CD14-positive monocyte (primary cell): ENCODE data around the gene AGAP1. TPM values are rescaled to one million over a fixed set of nuclear protein-coding genes. Genes with fewer than 3 reads are reported as not detected.

Experiments
- DNase-seq, 3 donors: peaks; one replicate each; pipeline ENCODE4 v3.0.0-alpha.2; 2011 to 2022
- H2AFZ ChIP-seq: 2 replicates; pipeline ENCODE4 v1.6.0; 2012; ENCODE audit warnings: mild to moderate bottlenecking, low read depth, low read length, inconsistent platforms; ENCODE audit not compliant: insufficient read depth, poor library complexity, severe bottlenecking
- H3K27ac ChIP-seq, 2 donors: 1 replicate in 1 of 2; 2 replicates in 1 of 2; pipeline ENCODE4 v1.5.1; 2012 to 2013; ENCODE audit warnings: low read length in 2 of 2, control low read depth in 1 of 2, inconsistent platforms in 1 of 2, low read depth in 1 of 2, mild to moderate bottlenecking in 1 of 2
- H3K27me3 ChIP-seq, 2 donors: one replicate each; pipeline versions ENCODE4 v1.6.0 to v1.6.1; 2011 to 2013; ENCODE audit warnings: low read length in 2 of 2; ENCODE audit not compliant: control insufficient read depth in 2 of 2, insufficient read depth in 2 of 2
- H3K36me3 ChIP-seq, 2 donors: replicated peaks in 1 of 2; 1 replicate in 1 of 2; 2 replicates in 1 of 2; pipeline versions ENCODE4 v1.5.1 to v1.6.1; 2012 to 2013; ENCODE audit warnings: low read length in 2 of 2, control low read depth in 1 of 2, inconsistent platforms in 1 of 2, mild to moderate bottlenecking in 1 of 2; ENCODE audit not compliant: insufficient read depth in 2 of 2, control insufficient read depth in 1 of 2
- H3K4me1 ChIP-seq, 2 donors: 1 replicate in 1 of 2; 2 replicates in 1 of 2; pipeline versions ENCODE4 v1.5.1 to v1.6.1; 2012 to 2013; ENCODE audit warnings: low read length in 2 of 2, control low read depth in 1 of 2, inconsistent platforms in 1 of 2, mild to moderate bottlenecking in 1 of 2, moderate library complexity in 1 of 2; ENCODE audit not compliant: insufficient read depth in 2 of 2, control insufficient read depth in 1 of 2
- H3K4me2 ChIP-seq: replicated peaks from 2 replicates; pipeline ENCODE3; 2012; ENCODE audit warnings: low read length, moderate library complexity, mild to moderate bottlenecking; ENCODE audit not compliant: poor library complexity, severe bottlenecking; ENCODE audit errors: extremely low read depth
- H3K4me3 ChIP-seq, 3 experiments: fragments of 200-600 bp in 1 of 3; sonication (generic) in 1 of 3; replicated peaks in 1 of 3; 1 replicate in 2 of 3; 2 replicates in 1 of 3; pipeline ENCODE4 v1.5.1; 2011 to 2013; ENCODE audit warnings: low read length in 3 of 3, mild to moderate bottlenecking in 3 of 3, control low read depth in 2 of 3, low read depth in 2 of 3, inconsistent platforms in 1 of 3, moderate library complexity in 1 of 3
- H3K79me2 ChIP-seq: 2 replicates; pipeline ENCODE4 v1.6.0; 2012; ENCODE audit warnings: mild to moderate bottlenecking, control low read depth, inconsistent platforms, low read length, moderate library complexity; ENCODE audit not compliant: insufficient read depth
- H3K9ac ChIP-seq: 2 replicates; pipeline ENCODE4 v1.6.0; 2017; ENCODE audit warnings: low read length, mild to moderate bottlenecking; ENCODE audit not compliant: insufficient read depth, poor library complexity, severe bottlenecking
- H3K9me3 ChIP-seq, 2 donors: replicated peaks in 1 of 2; 1 replicate in 1 of 2; 2 replicates in 1 of 2; pipeline versions ENCODE4 v1.5.1 to v1.6.1; 2012 to 2013; ENCODE audit warnings: low read length in 2 of 2, control low read depth in 1 of 2; ENCODE audit not compliant: control insufficient read depth in 1 of 2, insufficient read depth in 1 of 2
- H4K20me1 ChIP-seq: 2 replicates; pipeline ENCODE4 v1.6.0; 2012; ENCODE audit warnings: mild to moderate bottlenecking, low read length, control low read depth, moderate library complexity; ENCODE audit not compliant: insufficient read depth
- H3K27ac Mint-ChIP-seq, 7 donors: one replicate each; pipeline ENCODE4 v1.8.0; 2020; ENCODE audit warnings: mild to moderate bottlenecking in 7 of 7, mixed read lengths in 7 of 7, moderate library complexity in 6 of 7, inconsistent platforms in 2 of 7
- H3K27me3 Mint-ChIP-seq, 3 donors: one replicate each; pipeline ENCODE4 v1.8.0; 2021 to 2022; ENCODE audit warnings: low read depth in 3 of 3, mild to moderate bottlenecking in 3 of 3, mixed read lengths in 3 of 3, moderate library complexity in 3 of 3, inconsistent platforms in 1 of 3
- H3K36me3 Mint-ChIP-seq, 2 donors: one replicate each; pipeline ENCODE4 v1.8.0; 2020; ENCODE audit warnings: mixed read lengths in 2 of 2, inconsistent platforms in 1 of 2, mild to moderate bottlenecking in 1 of 2
- H3K4me1 Mint-ChIP-seq: one replicate; pipeline ENCODE4 v1.8.0; 2020; ENCODE audit warnings: mild to moderate bottlenecking, mixed read lengths
- H3K4me3 Mint-ChIP-seq, 2 donors: one replicate each; pipeline ENCODE4 v1.8.0; 2020; ENCODE audit warnings: mild to moderate bottlenecking in 2 of 2, mixed read lengths in 2 of 2, moderate library complexity in 1 of 2
- H3K9me3 Mint-ChIP-seq, 7 donors: one replicate each; pipeline ENCODE4 v1.8.0; 2020 to 2022; ENCODE audit warnings: mixed read lengths in 7 of 7, mild to moderate bottlenecking in 6 of 7, moderate library complexity in 6 of 7, inconsistent platforms in 2 of 7
- WGBS: methylation state at CpG from one replicate; pipeline ENCODE4 v1.1.5; 2013; ENCODE audit warnings: missing lambda C conversion rate; ENCODE audit not compliant: insufficient coverage; 5-methylcytosine and 5-hydroxymethylcytosine counted together
- intact Hi-C, 2 donors: fragments of 100-400 bp; cut with micrococcal nuclease; formaldehyde crosslinking; loops; one replicate each; pipeline versions ENCODE4 v1.15.0 to v1.15.1; 2023
- polyA plus RNA-seq, 3 donors: library from polyadenylated mRNA; depleted of rRNA in 1 of 3; unstranded in 2 of 3; stranded (reverse) in 1 of 3; fragments of 300-500 nt in 2 of 3; fragments of >200 nt in 1 of 3; fragmentation: Illumina TruSeq in 2 of 3; gene quantifications; 1 replicate in 2 of 3; 2 replicates in 1 of 3; pipeline ENCODE4 v1.2.3, GENCODE V29; 2012 to 2021
- TF ChIP-seq, protein P1 (sequence below): fragments of 200-600 bp; IDR thresholded peaks from one replicate; pipeline ENCODE4 v1.8.0; 2022; ENCODE audit warnings: antibody characterized with exemption, mild to moderate bottlenecking

AGAP1 gene
- polyA plus RNA-seq, 3 donors = 0.12 TPM; not detected in 2

DNA sequence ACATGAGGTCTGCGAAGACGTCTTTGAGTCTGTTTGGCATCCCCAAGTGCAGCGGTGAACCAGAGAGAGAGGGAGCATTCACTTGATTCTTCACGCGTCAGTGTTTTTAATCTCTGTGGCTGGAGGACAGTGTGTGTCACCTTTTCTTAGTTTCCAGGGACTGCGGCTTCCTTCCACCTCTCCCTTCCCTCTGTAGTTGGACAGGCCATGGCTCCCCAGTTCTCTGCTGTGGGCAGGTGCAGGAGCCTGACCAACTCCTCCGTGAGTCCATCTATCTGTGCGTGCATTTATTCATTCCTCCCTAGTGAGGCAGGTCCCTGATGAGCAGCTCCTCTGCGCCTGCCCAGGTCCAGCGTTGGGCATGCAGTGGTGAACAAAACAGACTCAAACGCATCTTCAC is 42.9 kb downstream of the AGAP1 start:
- intact Hi-C loops = no loop called here
- H3K9ac ChIP-seq = no peak overlapping the region
- H3K4me1 ChIP-seq = no peaks in the 10 kb centered on the region
- no peak overlapping the region for H3K27ac ChIP-seq
- no peaks in the 10 kb centered on the region for H3K79me2 ChIP-seq
- no peaks in the 10 kb centered on the region for H3K27me3 ChIP-seq
- no peaks in the 10 kb centered on the region for H3K4me1 Mint-ChIP-seq
- H3K9me3 ChIP-seq = no peaks in the 10 kb centered on the region
- DNase-seq = no peak
- no peak overlapping the region for H3K4me2 ChIP-seq
- no peaks in the 10 kb centered on the region for H3K36me3 ChIP-seq
- TF ChIP-seq, protein P1, sequence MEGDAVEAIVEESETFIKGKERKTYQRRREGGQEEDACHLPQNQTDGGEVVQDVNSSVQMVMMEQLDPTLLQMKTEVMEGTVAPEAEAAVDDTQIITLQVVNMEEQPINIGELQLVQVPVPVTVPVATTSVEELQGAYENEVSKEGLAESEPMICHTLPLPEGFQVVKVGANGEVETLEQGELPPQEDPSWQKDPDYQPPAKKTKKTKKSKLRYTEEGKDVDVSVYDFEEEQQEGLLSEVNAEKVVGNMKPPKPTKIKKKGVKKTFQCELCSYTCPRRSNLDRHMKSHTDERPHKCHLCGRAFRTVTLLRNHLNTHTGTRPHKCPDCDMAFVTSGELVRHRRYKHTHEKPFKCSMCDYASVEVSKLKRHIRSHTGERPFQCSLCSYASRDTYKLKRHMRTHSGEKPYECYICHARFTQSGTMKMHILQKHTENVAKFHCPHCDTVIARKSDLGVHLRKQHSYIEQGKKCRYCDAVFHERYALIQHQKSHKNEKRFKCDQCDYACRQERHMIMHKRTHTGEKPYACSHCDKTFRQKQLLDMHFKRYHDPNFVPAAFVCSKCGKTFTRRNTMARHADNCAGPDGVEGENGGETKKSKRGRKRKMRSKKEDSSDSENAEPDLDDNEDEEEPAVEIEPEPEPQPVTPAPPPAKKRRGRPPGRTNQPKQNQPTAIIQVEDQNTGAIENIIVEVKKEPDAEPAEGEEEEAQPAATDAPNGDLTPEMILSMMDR = no peak
- no peak overlapping the region for H3K27ac Mint-ChIP-seq
- H4K20me1 ChIP-seq = no peaks in the 10 kb centered on the region
- peaks cover 0 to 1% (median 0%) of the 10 kb centered on the region in 7 donors for H3K9me3 Mint-ChIP-seq
- H2AFZ ChIP-seq = no peak overlapping the region
- WGBS = 95% methylated on average over 6 of the region's 11 CpGs
- H3K27me3 Mint-ChIP-seq = peaks cover 5 to 17% (median 12%) of the 10 kb centered on the region in 3 donors
- no peaks in the 10 kb centered on the region for H3K36me3 Mint-ChIP-seq
- H3K4me3 Mint-ChIP-seq = no peak overlapping the region
- no peak overlapping the region for H3K4me3 ChIP-seq

GRCh38 chr2:235537186-235537585 is 43.3 kb downstream of the AGAP1 start:
- Histone ChIP-seq H3K4me2 (no peak overlapping the region), H3K79me2 (no peaks in the 10 kb centered on the region), H3K27me3 (no peaks in the 10 kb centered on the region), H3K9me3 (no peaks in the 10 kb centered on the region), H3K4me3 (no peak overlapping the region), H4K20me1 (no peaks in the 10 kb centered on the region), H2AFZ (no peak overlapping the region), H3K4me1 (no peaks in the 10 kb centered on the region), H3K36me3 (no peaks in the 10 kb centered on the region), H3K9ac (no peak overlapping the region), H3K27ac (no peak overlapping the region)
- no peak overlapping the region for H3K4me3 Mint-ChIP-seq
- no peak overlapping the region for H3K27ac Mint-ChIP-seq
- H3K4me1 Mint-ChIP-seq = no peaks in the 10 kb centered on the region
- no peaks in the 10 kb centered on the region for H3K36me3 Mint-ChIP-seq
- TF ChIP-seq, protein P1 = no peak
- intact Hi-C loops = no loop called here
- H3K9me3 Mint-ChIP-seq = peaks cover 0 to 1% (median 0%) of the 10 kb centered on the region in 7 donors
- peaks cover 5 to 17% (median 12%) of the 10 kb centered on the region in 3 donors for H3K27me3 Mint-ChIP-seq
- DNase-seq = no peak
- 97% methylated on average over 6 of the region's 7 CpGs for WGBS
